Brain microvascular endothelial cell (primary cell): ENCODE results near the gene FAM50B.
A peak's percentile ranks its signal among the peaks of the same experiment; 100 is the strongest.

ENCODE experiments used
- DNase-seq: peaks from one replicate; pipeline ENCODE4 v3.0.0-alpha.2; 2020
- H3K27ac ChIP-seq: fragments of 250-450 bp; sonication (Bioruptor Pico); 2 replicates; pipeline ENCODE4 v1.5.1; 2020; ENCODE audit warnings: mild to moderate bottlenecking, moderate library complexity
- H3K27me3 ChIP-seq: fragments of 250-450 bp; sonication (Bioruptor Pico); replicated peaks from 2 replicates; pipeline ENCODE4 v1.5.1; 2020; ENCODE audit warnings: mild to moderate bottlenecking
- H3K36me3 ChIP-seq: fragments of 250-450 bp; sonication (Bioruptor Pico); replicated peaks from 2 replicates; pipeline ENCODE4 v1.5.1; 2020; ENCODE audit warnings: mild to moderate bottlenecking
- H3K4me3 ChIP-seq: 2 replicates; pipeline ENCODE4 v1.5.1; 2011; ENCODE audit warnings: low read depth, mild to moderate bottlenecking, control low read depth, low read length, moderate library complexity
- in situ Hi-C: cut with HindIII; loops from 2 replicates; pipeline ENCODE4 v1.10.0; 2017; ENCODE audit warnings: low sequenced_read_pairs, low pct_ligation_motif_present
- TF ChIP-seq, protein P1 (sequence below): IDR thresholded peaks from 2 replicates; pipeline ENCODE4 v1.5.1; 2011; ENCODE audit warnings: low read depth, mild to moderate bottlenecking, moderate library complexity, low read length, control low read depth, inconsistent platforms; ENCODE audit errors: missing control alignments

The FAM50B gene

DNA sequence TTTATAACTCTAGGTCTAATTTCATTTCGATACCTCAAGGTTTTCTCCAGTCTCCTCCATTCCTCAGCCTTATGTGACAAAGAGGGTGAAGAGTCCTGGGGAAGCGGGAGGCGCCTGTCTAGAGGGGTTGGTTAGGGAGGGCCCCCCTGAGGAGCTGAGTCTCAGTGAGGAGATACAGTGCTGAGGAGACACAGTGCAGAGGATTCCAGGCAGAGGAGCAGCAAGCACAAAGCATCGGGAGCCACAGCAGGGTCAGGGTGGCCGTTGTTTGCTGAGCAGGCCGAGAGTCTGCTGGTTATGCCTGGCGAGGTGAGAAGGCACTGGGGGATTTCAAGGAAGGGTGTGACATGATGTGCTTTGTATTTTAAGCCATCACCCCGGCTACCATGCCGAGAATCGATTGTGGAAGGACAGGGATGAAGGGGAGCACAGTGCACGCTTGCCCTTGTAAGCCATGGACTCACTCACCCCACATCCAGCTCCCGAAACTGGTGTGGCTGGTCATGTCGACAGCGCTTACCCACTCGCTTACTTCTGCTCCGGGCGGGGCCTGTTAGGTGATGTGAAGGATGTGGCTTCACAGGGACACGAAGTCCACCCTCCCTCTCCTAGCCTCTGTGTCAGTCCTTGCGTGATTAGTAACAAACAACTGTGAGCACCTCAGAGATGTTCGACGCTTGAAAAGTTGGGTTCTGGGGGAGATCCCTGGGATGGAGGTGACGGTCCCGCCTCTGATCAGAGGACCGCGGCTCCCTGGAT lies 30.2 kb downstream of the FAM50B start:
- TF ChIP-seq, protein P1, sequence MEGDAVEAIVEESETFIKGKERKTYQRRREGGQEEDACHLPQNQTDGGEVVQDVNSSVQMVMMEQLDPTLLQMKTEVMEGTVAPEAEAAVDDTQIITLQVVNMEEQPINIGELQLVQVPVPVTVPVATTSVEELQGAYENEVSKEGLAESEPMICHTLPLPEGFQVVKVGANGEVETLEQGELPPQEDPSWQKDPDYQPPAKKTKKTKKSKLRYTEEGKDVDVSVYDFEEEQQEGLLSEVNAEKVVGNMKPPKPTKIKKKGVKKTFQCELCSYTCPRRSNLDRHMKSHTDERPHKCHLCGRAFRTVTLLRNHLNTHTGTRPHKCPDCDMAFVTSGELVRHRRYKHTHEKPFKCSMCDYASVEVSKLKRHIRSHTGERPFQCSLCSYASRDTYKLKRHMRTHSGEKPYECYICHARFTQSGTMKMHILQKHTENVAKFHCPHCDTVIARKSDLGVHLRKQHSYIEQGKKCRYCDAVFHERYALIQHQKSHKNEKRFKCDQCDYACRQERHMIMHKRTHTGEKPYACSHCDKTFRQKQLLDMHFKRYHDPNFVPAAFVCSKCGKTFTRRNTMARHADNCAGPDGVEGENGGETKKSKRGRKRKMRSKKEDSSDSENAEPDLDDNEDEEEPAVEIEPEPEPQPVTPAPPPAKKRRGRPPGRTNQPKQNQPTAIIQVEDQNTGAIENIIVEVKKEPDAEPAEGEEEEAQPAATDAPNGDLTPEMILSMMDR, result no peak
- no peaks in the 10 kb centered on the region for H3K36me3 ChIP-seq
- H3K4me3 ChIP-seq, result no peak overlapping the region
- in situ Hi-C loops, result no loop called here
- no peak for DNase-seq
- no peaks in the 10 kb centered on the region for H3K27me3 ChIP-seq
- no peak overlapping the region for H3K27ac ChIP-seq

DNA sequence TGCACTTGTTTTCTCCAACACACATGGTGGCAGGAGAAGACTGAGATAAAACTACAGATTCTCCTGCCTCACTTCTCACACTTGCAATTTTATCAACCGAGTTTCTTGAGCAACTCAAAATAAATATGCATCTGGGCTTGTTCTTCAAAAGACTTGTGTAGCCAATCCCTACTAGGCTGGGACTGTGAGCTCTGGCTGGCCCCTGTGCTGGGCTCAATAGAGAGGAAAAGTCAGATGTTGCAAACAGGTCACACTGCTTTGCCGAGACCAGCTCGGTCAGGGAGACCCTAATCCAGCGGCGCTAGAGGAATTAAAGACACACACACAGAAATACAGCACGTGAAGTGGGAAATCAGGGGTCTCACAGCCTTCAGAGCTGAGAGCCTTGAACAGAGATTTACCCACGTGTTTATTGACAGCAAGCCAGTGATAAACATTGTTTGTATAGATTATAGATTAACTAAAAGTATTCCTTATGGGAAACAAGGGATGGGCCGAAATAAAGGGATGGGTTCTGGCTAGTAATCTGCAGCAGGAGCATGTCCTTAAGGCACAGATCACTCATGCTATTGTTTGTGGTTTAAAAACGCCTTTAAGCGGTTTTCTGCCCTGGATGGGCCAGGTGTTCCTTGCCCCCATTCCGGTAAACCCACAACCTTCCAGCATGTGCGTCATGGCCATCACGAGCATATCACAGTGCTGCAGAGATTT lies 32.7 kb downstream of the FAM50B start:
- TF ChIP-seq, protein P1, result no peak
- in situ Hi-C loops, result no loop called here

GRCh38 chr6:3882431-3882830 lies 33.3 kb downstream of the FAM50B start:
- Histone ChIP-seq H3K4me3 (no peak overlapping the region), H3K27ac (no peak overlapping the region), H3K27me3 (no peaks in the 10 kb centered on the region), H3K36me3 (no peaks in the 10 kb centered on the region)
- no peak for DNase-seq
- in situ Hi-C loops, result no loop called here
- TF ChIP-seq, protein P1, result no peak

More for the DNA sequence above, 32.7 kb downstream of the FAM50B start:
- no peaks in the 10 kb centered on the region for H3K36me3 ChIP-seq
- DNase-seq, result no peak
- H3K4me3 ChIP-seq, result no peak overlapping the region
- no peak overlapping the region for H3K27ac ChIP-seq
- H3K27me3 ChIP-seq, result no peaks in the 10 kb centered on the region

- no peak overlapping the region for H3K27ac ChIP-seq
- H3K27me3 ChIP-seq, result no peaks in the 10 kb centered on the region
- DNase-seq, result no peak
- TF ChIP-seq, protein P1, result no peak
- no peaks in the 10 kb centered on the region for H3K36me3 ChIP-seq
- in situ Hi-C loops, result no loop called here
- no peak overlapping the region for H3K4me3 ChIP-seq
Observed at GRCh38 chr6:3882866-3883265, 33.7 kb downstream of the FAM50B start.

DNA sequence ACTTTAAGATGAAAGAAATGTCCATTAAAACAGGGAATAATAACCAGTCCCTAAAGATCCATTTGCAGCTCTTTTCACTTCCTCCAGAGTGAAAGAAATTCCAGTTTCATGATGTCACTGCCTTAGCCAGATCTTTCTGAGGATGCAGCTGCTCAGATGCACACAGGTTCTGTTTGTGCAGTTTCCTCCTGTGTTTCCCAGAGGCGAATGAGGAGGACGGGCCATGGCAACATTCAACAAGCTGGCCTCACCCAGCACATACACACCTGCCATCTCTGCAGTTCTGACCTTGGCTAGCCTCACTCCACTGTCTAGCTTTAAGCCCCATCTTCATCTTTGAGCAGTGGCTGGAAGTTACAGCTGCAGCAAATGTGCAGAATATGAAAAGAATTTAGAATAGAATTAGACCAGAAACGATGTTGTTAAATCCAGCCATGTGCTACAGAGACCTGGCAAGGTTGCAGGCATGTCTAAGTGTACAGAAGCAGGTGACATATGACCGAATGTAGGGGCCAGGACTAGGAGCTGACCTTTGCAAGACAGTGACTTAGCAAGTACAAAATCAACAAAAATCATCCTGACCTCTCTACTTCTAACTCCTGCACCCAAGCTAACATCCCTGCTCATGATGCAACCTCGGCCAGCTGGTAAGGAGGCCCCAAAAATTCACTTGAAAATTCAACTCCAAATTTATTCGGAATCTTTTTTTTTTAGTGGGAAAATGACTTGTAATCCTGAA lies 35.0 kb downstream of the FAM50B start:
- TF ChIP-seq, protein P1, result no peak
- Histone ChIP-seq H3K27ac (no peak overlapping the region), H3K36me3 (no peaks in the 10 kb centered on the region), H3K27me3 (no peaks in the 10 kb centered on the region), H3K4me3 (no peak overlapping the region)
- peak; percentile 47 for DNase-seq
- in situ Hi-C loops, result no loop called here
